ENCODE results near the gene PLA2G4A. TPM values are rescaled to one million over a fixed set of nuclear protein-coding genes. Genes with fewer than 3 reads are reported as not detected.

Gene PLA2G4A
- total RNA-seq, 4 donors from 2014 or later, result 8.7 to 32.7 (median 19.5) TPM

DNA sequence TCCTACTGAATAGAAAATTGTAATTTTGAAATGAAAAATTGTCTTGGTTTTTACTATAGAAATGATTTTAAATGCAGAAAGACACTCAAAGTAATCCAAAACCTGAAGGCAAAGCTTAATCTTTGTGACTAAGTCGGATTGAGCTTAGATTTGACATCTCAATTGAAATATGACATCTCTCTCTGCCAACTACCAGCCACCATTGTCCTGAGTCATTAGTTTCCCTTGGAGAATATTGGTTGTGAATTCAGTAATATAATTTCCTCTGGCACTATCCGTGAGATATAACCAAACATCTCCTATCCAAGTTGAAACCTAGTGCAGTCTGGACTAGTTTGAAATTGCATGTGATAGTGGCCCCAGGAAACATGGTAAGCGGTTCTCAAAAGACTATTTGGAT lies 37.1 kb downstream of the PLA2G4A start:
- DNase-seq, result no peak
- H3K27ac ChIP-seq, result no peak overlapping the region
- H3K36me3 ChIP-seq, result no peaks in the 10 kb centered on the region
- intact Hi-C loops (cut with DNase I; ENCODE audit: low total_unique reads), result no loop called here
- no peak for TF ChIP-seq POLR2A (IDR thresholded peaks at IDR 0.05)
- TF ChIP-seq, protein P1, sequence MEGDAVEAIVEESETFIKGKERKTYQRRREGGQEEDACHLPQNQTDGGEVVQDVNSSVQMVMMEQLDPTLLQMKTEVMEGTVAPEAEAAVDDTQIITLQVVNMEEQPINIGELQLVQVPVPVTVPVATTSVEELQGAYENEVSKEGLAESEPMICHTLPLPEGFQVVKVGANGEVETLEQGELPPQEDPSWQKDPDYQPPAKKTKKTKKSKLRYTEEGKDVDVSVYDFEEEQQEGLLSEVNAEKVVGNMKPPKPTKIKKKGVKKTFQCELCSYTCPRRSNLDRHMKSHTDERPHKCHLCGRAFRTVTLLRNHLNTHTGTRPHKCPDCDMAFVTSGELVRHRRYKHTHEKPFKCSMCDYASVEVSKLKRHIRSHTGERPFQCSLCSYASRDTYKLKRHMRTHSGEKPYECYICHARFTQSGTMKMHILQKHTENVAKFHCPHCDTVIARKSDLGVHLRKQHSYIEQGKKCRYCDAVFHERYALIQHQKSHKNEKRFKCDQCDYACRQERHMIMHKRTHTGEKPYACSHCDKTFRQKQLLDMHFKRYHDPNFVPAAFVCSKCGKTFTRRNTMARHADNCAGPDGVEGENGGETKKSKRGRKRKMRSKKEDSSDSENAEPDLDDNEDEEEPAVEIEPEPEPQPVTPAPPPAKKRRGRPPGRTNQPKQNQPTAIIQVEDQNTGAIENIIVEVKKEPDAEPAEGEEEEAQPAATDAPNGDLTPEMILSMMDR (IDR thresholded peaks at IDR 0.05), result no peak
- no peak overlapping the region for H3K4me3 ChIP-seq
- no peaks in the 10 kb centered on the region for H3K27me3 ChIP-seq
- no peaks in the 10 kb centered on the region for H3K4me1 ChIP-seq
- H3K9me3 ChIP-seq, result no peaks in the 10 kb centered on the region

DNA sequence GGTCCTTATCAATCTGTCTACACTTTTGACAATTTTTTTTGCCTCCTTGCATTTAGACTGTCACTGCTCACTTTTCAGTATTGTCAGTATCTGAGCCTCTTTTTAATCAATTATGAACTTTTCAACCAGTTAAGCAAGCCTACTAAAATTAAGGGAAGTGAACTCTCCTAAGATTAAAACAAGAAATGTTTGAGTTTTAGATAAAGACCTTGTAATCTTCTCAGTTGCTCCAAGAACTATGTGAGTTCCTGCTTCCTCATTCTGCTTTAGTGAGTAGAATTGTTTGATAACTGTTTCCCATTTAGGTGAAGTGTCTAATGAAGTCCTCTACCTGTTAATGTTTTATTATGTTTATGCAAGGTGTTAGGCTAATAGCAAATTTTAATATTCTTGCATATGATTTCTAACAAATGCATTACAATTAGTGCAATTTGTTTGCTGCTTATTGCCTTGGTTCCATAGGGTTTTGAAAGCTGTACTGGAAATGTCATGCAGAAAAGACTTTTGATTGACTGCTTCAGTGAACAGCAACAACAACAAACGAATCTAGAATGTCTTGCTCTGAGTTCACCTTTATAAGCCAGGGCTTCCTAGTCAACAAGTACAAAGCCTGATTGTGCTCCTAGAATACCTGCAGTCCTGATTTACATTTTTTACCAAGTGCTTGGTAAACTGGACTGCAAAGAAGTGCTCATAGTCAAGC lies 40.9 kb downstream of the PLA2G4A start:
- H3K4me1 ChIP-seq, result no peaks in the 10 kb centered on the region
- no peaks in the 10 kb centered on the region for H3K36me3 ChIP-seq
- H3K9me3 ChIP-seq, result no peaks in the 10 kb centered on the region
- H3K4me3 ChIP-seq, result no peak overlapping the region
- intact Hi-C loops (cut with DNase I; ENCODE audit: low total_unique reads), result no loop called here
- TF ChIP-seq, protein P1 (IDR thresholded peaks at IDR 0.05), result no peak
- no peak for TF ChIP-seq POLR2A (IDR thresholded peaks at IDR 0.05)
- no peak overlapping the region for H3K27ac ChIP-seq
- H3K27me3 ChIP-seq, result no peaks in the 10 kb centered on the region
- no peak for DNase-seq

DNA sequence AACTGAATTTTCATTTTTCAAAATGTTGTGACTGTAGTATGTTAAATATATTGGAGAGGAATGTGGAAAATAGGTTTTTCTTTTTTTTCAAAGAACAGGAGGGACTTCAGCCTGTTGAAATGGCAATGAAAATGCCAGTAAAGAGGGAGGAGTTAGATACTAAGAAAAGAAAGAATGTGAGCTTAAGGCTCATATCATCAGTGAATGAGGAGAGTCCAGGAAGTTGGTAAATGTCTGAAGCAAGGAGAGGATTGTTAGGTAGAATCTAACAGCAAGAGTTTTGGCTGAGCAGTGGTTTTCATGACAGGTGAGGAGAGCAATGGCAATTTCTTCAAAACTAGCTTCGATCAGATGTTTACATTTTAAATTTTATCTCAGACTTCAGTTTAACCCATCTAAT lies 43.0 kb downstream of the PLA2G4A start:
- Histone ChIP-seq H3K4me1 (no peaks in the 10 kb centered on the region), H3K27me3 (no peaks in the 10 kb centered on the region), H3K9me3 (no peaks in the 10 kb centered on the region), H3K36me3 (no peaks in the 10 kb centered on the region), H3K27ac (no peak overlapping the region), H3K4me3 (no peak overlapping the region)
- no peak for DNase-seq
- intact Hi-C loops (cut with DNase I; ENCODE audit: low total_unique reads), result no loop called here
- TF ChIP-seq, protein P1 (IDR thresholded peaks at IDR 0.05), result no peak
- no peak for TF ChIP-seq POLR2A (IDR thresholded peaks at IDR 0.05)

DNA sequence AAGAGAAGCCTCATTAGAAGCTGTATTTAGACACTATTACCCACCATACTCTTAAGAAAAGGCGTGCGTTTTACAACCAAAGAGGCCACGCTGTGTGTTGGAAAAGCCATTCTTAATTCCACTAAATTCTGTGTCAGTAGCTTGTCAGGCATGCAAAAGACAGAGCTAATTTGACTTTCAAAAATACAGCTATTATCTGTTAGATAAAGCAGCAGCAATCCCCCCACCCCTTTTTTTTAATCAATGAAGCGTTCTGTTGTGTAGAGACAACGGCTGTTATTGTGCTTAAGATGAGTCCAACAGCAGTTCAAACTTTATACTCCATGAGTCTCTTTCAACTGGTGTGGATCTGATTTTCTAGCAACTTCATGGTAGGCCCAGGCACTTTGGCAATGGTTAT lies 43.5 kb downstream of the PLA2G4A start:
- H3K27me3 ChIP-seq, result no peaks in the 10 kb centered on the region
- H3K4me1 ChIP-seq, result no peaks in the 10 kb centered on the region
- intact Hi-C loops (cut with DNase I; ENCODE audit: low total_unique reads), result no loop called here
- no peak overlapping the region for H3K4me3 ChIP-seq
- no peaks in the 10 kb centered on the region for H3K36me3 ChIP-seq
- H3K9me3 ChIP-seq, result no peaks in the 10 kb centered on the region
- no peak overlapping the region for H3K27ac ChIP-seq
- DNase-seq, result no peak
- TF ChIP-seq, protein P1 (IDR thresholded peaks at IDR 0.05), result no peak
- no peak for TF ChIP-seq POLR2A (IDR thresholded peaks at IDR 0.05)

DNA sequence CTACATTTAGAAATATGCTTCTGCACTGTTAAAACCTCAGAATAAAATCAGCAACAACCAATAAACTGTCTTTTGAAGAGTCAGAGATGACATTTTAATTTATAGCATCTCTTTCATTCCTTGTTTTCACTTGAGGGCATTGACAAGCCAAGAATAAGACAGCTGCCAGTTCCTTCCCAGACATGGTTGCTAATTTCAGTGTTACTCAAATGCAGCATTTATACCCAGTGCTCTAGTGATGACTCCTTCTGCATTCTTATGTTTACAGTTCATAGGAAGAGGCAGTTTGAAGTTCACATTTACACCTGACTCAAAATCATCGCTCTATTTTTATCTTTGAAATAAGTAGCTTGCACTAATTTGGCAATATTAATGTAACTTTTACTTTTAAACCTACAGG lies 44.9 kb downstream of the PLA2G4A start:
- Histone ChIP-seq H3K27me3 (no peaks in the 10 kb centered on the region), H3K27ac (no peak overlapping the region), H3K9me3 (no peaks in the 10 kb centered on the region), H3K4me1 (no peaks in the 10 kb centered on the region), H3K4me3 (no peak overlapping the region), H3K36me3 (no peaks in the 10 kb centered on the region)
- intact Hi-C loops (cut with DNase I; ENCODE audit: low total_unique reads), result no loop called here
- DNase-seq, result no peak
- no peak for TF ChIP-seq POLR2A (IDR thresholded peaks at IDR 0.05)
- TF ChIP-seq, protein P1 (IDR thresholded peaks at IDR 0.05), result no peak
